ENCODE data around the gene CCDC160.
"Not testable (repeated sequence)": the region's sequence is repeated elsewhere in the genome, so short reads cannot be mapped to it uniquely, and the experiment has no call there.

The CCDC160 gene

DNA sequence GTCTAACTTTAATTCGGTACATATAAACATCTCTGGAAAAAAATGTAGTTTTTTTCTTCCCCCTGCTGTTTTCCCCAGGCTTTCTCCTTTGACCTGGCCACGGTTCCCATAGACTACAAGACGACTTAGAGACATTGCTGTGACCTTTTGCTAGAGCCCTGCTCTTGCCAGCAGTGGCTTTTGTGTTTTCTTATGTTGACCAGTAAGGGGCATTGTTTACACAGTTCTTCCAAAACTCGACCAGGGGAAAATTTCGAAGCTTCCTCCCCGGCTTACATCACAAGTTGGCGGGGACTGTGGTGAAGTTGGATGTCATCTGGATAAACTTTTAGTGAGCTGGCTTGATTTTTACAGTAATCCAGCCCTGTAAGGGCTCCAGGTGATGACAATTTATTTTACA, 9.3 kb downstream of the CCDC160 start:
- Histone ChIP-seq H3K4me1 (ENCODE audit: control insufficient read depth, insufficient read depth, low read length) (no peaks in the 10 kb centered on the region), H3K27me3 (ENCODE audit: control insufficient read depth, insufficient read depth, low read length) (no peaks in the 10 kb centered on the region), H3K9ac (ENCODE audit: low read length) (no peak overlapping the region), H3K4me3 (ENCODE audit: low read length) (no peak overlapping the region), H3K36me3 (ENCODE audit: control insufficient read depth, insufficient read depth, low read length) (no peaks in the 10 kb centered on the region), H3K9me3 (ENCODE audit: control insufficient read depth, low read length) (no peaks in the 10 kb centered on the region)

DNA sequence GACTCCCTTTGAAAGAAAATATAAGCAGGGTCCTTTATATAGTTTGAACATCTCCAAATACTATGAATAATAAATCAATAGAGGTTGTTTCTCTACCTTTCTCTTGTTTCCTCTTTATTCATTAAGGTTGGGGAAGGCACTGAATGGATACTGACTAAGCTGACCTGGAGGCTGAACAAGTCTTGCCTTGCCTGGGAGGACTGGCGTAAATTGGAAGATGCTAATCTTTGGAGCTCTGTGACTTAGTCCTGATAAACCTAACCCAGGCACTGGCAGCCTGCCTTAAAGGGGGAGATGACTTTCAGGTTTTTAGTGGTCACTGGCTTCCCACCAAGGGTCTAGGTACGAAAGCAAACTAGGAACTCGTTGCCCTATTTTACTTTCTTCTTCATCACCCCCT, 10.5 kb downstream of the CCDC160 start:
- Histone ChIP-seq H3K4me3 (ENCODE audit: low read length) (no peak overlapping the region), H3K9ac (ENCODE audit: low read length) (no peak overlapping the region), H3K9me3 (ENCODE audit: control insufficient read depth, low read length) (no peaks in the 10 kb centered on the region), H3K27me3 (ENCODE audit: control insufficient read depth, insufficient read depth, low read length) (no peaks in the 10 kb centered on the region), H3K4me1 (ENCODE audit: control insufficient read depth, insufficient read depth, low read length) (no peaks in the 10 kb centered on the region), H3K36me3 (ENCODE audit: control insufficient read depth, insufficient read depth, low read length) (no peaks in the 10 kb centered on the region)

DNA sequence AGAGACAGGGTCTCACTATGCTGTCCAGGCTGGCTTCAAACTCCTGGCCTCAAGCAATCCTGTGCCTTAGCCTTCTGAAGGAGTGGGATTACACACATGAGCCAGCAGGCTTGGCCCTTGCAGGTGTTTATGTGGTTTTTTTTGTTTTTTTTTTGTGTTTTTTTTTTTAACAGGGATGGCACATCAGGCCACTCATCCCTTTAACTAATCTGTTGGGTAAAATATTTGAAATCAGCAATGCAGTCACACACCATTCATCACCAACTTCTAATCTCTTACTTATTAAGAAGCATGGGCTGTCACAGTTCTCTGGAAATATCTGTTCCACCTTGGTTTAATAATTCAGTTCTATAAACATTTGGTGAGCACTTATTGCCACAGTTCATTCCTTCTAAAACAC, 12.3 kb downstream of the CCDC160 start:
- Histone ChIP-seq H3K4me3 (ENCODE audit: low read length) (no peak overlapping the region), H3K36me3 (ENCODE audit: control insufficient read depth, insufficient read depth, low read length) (no peaks in the 10 kb centered on the region), H3K27me3 (ENCODE audit: control insufficient read depth, insufficient read depth, low read length) (no peaks in the 10 kb centered on the region)

DNA sequence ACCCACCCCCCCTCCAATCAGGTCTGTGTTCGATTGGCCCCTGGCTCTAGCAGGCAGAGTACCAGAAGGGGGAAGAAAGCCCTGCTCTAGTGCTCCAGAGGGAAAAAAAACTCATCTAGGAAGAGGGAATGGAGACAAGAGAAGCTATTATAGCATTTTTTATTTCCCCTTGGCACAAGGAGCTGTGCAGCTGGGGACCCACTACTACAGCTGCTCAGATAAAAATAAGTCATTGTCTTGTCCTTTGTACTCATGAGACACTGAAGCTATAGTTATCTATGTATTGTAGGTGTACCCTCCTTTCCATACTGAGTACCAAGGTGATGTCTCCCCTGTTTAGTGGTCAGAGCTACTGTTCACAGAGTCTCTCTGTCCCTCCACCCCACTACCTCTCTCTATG, 14.3 kb downstream of the CCDC160 start:
- Histone ChIP-seq H3K4me3 (ENCODE audit: low read length) (no peak overlapping the region), H3K9ac (ENCODE audit: low read length) (no peak overlapping the region), H3K9me3 (ENCODE audit: control insufficient read depth, low read length) (no peaks in the 10 kb centered on the region), H3K27me3 (ENCODE audit: control insufficient read depth, insufficient read depth, low read length) (no peaks in the 10 kb centered on the region), H3K4me1 (ENCODE audit: control insufficient read depth, insufficient read depth, low read length) (no peaks in the 10 kb centered on the region), H3K36me3 (ENCODE audit: control insufficient read depth, insufficient read depth, low read length) (no peaks in the 10 kb centered on the region)

More for the DNA sequence above, 12.3 kb downstream of the CCDC160 start:
- Histone ChIP-seq H3K9me3 (ENCODE audit: control insufficient read depth, low read length) (no peaks in the 10 kb centered on the region), H3K4me1 (ENCODE audit: control insufficient read depth, insufficient read depth, low read length) (no peaks in the 10 kb centered on the region), H3K9ac (ENCODE audit: low read length) (no peak overlapping the region)

DNA sequence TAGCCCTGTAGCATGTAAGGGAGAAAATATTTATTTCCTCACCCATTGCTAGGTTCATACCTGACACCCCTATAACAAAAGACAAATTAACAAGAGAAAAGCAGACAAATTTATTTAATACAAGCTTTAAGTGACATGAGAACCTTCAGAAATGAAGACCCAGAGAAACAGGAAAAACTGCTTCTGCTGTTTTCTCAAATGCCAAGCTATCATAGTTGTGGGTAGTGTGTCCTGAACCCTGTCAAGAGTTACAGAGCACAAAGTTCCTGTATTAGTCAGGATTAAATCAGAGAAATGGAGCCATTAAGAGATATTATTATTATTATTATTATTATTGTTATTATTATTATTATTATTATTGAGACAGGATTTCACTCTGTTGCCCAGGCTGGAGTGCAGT, 17.5 kb downstream of the CCDC160 start:
- no peak overlapping the region for H3K4me3 ChIP-seq (ENCODE audit: low read length)
- no peaks in the 10 kb centered on the region for H3K27me3 ChIP-seq (ENCODE audit: control insufficient read depth, insufficient read depth, low read length)
- no peak overlapping the region for H3K9ac ChIP-seq (ENCODE audit: low read length)
- H3K36me3 ChIP-seq (ENCODE audit: control insufficient read depth, insufficient read depth, low read length), result no peaks in the 10 kb centered on the region
- no peaks in the 10 kb centered on the region for H3K9me3 ChIP-seq (ENCODE audit: control insufficient read depth, low read length)
- H3K4me1 ChIP-seq (ENCODE audit: control insufficient read depth, insufficient read depth, low read length), result no peaks in the 10 kb centered on the region

DNA sequence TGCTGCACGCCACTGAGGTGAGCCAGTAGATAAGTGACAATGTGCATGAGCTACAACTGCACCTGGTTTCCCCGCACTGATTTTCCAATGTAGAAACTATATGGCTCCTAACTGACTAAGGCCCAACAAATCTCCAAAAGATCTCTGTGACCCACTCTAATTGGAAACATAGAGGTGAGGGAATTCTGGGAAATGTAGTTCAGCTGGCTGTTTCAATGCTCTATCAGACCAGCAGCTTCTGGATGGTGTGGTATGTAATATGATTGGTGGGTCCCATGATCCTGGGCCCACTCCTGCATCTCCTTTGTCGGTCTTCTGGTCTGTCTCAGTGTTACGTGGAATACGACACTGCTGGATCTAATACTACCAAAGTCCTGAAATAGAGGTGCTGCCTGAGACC, 18.6 kb downstream of the CCDC160 start:
- no peak overlapping the region for H3K4me3 ChIP-seq (ENCODE audit: low read length)
- H3K9me3 ChIP-seq (ENCODE audit: control insufficient read depth, low read length), result no peaks in the 10 kb centered on the region
- H3K4me1 ChIP-seq (ENCODE audit: control insufficient read depth, insufficient read depth, low read length), result no peaks in the 10 kb centered on the region
- H3K9ac ChIP-seq (ENCODE audit: low read length), result no peak overlapping the region
- no peaks in the 10 kb centered on the region for H3K27me3 ChIP-seq (ENCODE audit: control insufficient read depth, insufficient read depth, low read length)
- no peaks in the 10 kb centered on the region for H3K36me3 ChIP-seq (ENCODE audit: control insufficient read depth, insufficient read depth, low read length)

DNA sequence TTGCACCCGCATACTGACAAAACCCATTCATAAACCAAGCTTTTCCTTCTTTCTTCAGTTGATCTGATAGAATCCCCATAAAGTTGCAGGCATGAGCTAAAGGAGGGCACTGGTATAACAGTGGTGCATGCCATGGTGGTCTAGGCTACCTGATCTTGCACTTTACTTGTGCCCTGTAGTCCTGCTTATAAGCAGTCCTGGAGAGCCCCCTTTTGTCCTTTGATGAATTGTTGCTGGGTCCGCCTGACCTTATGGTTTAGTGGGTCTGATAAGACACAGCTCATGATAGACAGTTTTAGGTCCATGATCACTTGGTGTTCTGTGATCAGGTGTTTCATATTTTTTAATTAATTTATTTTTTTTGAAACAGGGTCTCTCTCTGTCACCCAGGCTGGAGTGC, 19.7 kb downstream of the CCDC160 start:
- Histone ChIP-seq H3K27me3 (ENCODE audit: control insufficient read depth, insufficient read depth, low read length) (no peaks in the 10 kb centered on the region), H3K4me3 (ENCODE audit: low read length) (no peak overlapping the region), H3K4me1 (ENCODE audit: control insufficient read depth, insufficient read depth, low read length) (no peaks in the 10 kb centered on the region), H3K36me3 (ENCODE audit: control insufficient read depth, insufficient read depth, low read length) (no peaks in the 10 kb centered on the region), H3K9me3 (ENCODE audit: control insufficient read depth, low read length) (no peaks in the 10 kb centered on the region), H3K9ac (ENCODE audit: low read length) (no peak overlapping the region)

DNA sequence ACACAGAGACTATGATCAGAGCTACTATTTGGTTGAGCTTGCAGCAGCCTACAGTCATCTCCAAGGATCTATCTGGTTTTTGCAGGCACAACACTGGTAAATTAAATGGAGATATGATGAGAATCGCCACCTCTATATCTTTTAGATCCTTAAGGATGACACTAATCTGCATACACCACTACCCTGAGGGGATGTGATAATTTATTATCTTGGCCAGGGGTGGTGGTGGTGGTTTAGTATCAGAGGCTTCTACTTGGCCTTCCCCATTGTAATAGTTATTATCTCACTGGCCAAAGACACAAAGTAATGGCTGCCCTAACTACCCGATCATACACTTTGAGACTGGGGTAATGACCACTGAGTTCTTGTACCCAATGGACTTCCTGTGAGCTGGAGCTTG, 21.2 kb downstream of the CCDC160 start:
- H3K9ac ChIP-seq (ENCODE audit: low read length), result no peak overlapping the region
- H3K9me3 ChIP-seq (ENCODE audit: control insufficient read depth, low read length), result no peaks in the 10 kb centered on the region
- no peak overlapping the region for H3K4me3 ChIP-seq (ENCODE audit: low read length)
- H3K27me3 ChIP-seq (ENCODE audit: control insufficient read depth, insufficient read depth, low read length), result no peaks in the 10 kb centered on the region
- H3K4me1 ChIP-seq (ENCODE audit: control insufficient read depth, insufficient read depth, low read length), result no peaks in the 10 kb centered on the region
- H3K36me3 ChIP-seq (ENCODE audit: control insufficient read depth, insufficient read depth, low read length), result no peaks in the 10 kb centered on the region

DNA sequence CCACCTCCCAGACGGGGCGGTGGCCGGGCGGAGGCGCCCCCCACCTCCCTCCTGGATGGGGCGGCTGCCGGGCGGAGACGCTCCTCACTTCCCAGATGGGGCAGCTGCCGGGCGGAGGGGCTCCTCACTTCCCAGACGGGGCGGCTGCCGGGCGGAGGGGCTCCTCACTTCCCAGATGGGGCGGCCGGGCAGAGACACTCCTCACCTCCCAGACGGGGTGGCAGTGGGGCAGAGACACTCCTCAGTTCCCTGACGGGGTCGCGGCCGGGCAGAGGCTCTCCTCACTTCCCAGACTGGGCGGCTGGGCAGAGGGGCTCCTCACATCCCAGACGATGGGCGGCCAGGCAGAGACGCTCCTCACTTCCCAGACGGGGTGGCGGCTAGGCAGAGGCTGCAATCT, 49.0 kb downstream of the CCDC160 start:
- not testable (repeated sequence) for H3K36me3 ChIP-seq (ENCODE audit: control insufficient read depth, insufficient read depth, low read length); H3K9ac ChIP-seq (ENCODE audit: low read length); H3K9me3 ChIP-seq (ENCODE audit: control insufficient read depth, low read length); H3K27me3 ChIP-seq (ENCODE audit: control insufficient read depth, insufficient read depth, low read length); H3K4me1 ChIP-seq (ENCODE audit: control insufficient read depth, insufficient read depth, low read length); H3K4me3 ChIP-seq (ENCODE audit: low read length)

DNA sequence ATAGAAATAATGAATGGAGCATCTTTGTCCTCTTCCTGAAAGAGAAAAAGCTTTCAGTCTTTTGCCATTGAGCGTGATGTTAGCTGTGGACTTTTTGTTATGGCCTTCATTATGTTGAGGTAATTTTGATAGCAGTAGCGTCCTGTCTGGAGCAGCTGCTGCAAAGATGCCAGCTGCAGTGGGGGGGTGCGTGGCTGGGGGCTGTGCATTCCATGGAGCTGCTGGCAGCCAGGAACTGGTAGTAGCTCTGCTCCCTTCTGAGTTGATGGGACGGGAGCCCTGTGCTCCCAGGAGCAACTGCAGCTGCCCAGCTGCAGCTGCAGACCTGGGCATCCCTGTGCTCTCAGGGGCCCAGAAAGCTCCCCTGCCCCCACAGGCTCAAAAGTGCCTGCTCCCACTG, 50.4 kb downstream of the CCDC160 start:
- Histone ChIP-seq H3K4me3 (ENCODE audit: low read length) (no peak overlapping the region), H3K36me3 (ENCODE audit: control insufficient read depth, insufficient read depth, low read length) (no peaks in the 10 kb centered on the region), H3K9ac (ENCODE audit: low read length) (no peak overlapping the region), H3K4me1 (ENCODE audit: control insufficient read depth, insufficient read depth, low read length) (no peaks in the 10 kb centered on the region), H3K9me3 (ENCODE audit: control insufficient read depth, low read length) (no peaks in the 10 kb centered on the region), H3K27me3 (ENCODE audit: control insufficient read depth, insufficient read depth, low read length) (no peaks in the 10 kb centered on the region)

DNA sequence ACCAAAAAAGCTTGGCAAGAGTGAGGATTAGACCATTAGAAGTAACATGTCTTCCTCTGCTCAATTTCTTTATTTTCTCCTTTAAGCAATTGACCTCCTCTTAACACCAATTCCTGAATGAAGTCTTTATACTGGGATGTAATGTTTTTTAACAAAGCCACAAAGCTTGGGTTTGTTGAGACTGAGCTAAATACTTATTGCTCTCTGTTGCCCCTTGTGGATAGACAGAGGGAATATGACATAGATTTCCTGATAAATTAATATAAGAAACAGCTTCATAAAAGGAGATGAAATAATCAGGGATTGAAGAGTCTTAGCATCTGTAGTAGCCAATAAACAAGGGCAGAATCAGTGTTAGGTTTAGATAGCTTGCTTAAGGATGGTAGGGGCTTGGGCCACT, 57.6 kb downstream of the CCDC160 start:
- H3K27me3 ChIP-seq (ENCODE audit: control insufficient read depth, insufficient read depth, low read length), result no peaks in the 10 kb centered on the region
- no peaks in the 10 kb centered on the region for H3K4me1 ChIP-seq (ENCODE audit: control insufficient read depth, insufficient read depth, low read length)
- H3K4me3 ChIP-seq (ENCODE audit: low read length), result no peak overlapping the region
- H3K9me3 ChIP-seq (ENCODE audit: control insufficient read depth, low read length), result no peaks in the 10 kb centered on the region
- no peak overlapping the region for H3K9ac ChIP-seq (ENCODE audit: low read length)
- no peaks in the 10 kb centered on the region for H3K36me3 ChIP-seq (ENCODE audit: control insufficient read depth, insufficient read depth, low read length)
